HepG2 (cell line): ENCODE data around the gene SEC31B. TPM values are rescaled to one million over a fixed set of nuclear protein-coding genes. Genes with fewer than 3 reads are reported as not detected.

ENCODE experiments used
- ATAC-seq: fragments of 200-7000 bp; cut with Tn5 transposase; 3 replicates; pipeline ENCODE4 v1.9.1; 2020; ENCODE audit warnings: mild to moderate bottlenecking, moderate library complexity
- BruUV-seq: library from RNA; stranded (reverse); fragments of 400-500 nt; replicated peaks from 2 replicates; lab custom pipeline; 2021; lab: Mats Ljungman, UMichigan
- CTCF ChIA-PET: fragments of 300-600 bp; formaldehyde crosslinking; extraction: SDS; loops from one replicate; lab custom pipeline; 2021; ENCODE audit warnings: low total read pairs, inconsistent platforms, low intra/inter-chr PET ratio; lab: Yijun Ruan, JAX
- POLR2A ChIA-PET: fragments of 350-600 bp; sonication (Branson Sonifier 250); formaldehyde crosslinking; loops from one replicate; lab custom pipeline; 2020; ENCODE audit warnings: antibody characterized with exemption, inconsistent platforms; lab: Yijun Ruan, JAX
- DNase-seq: peaks from one replicate; pipeline ENCODE4 v3.0.0-alpha.2; 2015; ENCODE audit warnings: low spot score
- FAIRE-seq: peaks from 3 replicates; lab custom pipeline; 2011; peaks lifted over from hg19 to GRCh38; lab: Jason Lieb, UNC
- H2AFZ ChIP-seq: one replicate; pipeline ENCODE4 v1.6.1; 2011; ENCODE audit warnings: low read length, inconsistent platforms
- H3K27ac ChIP-seq: fragments of 300-600 bp; 3 replicates; pipeline ENCODE4 v1.8.0; 2011; ENCODE audit warnings: mixed run types, mild to moderate bottlenecking, mixed read lengths, low read length, inconsistent platforms; ENCODE audit not compliant: insufficient read depth; ENCODE audit errors: extremely low read length
- H3K27me3 ChIP-seq, 2 experiments: fragments of 200-600 bp in 1 of 2; 2 replicates in 1 of 2; 3 replicates in 1 of 2; pipeline versions ENCODE4 v1.6.0 to v1.8.0; 2011; ENCODE audit warnings: low read length in 2 of 2, mild to moderate bottlenecking in 2 of 2, moderate library complexity in 2 of 2, inconsistent platforms in 1 of 2; ENCODE audit not compliant: insufficient read depth in 2 of 2, control insufficient read depth in 1 of 2
- H3K36me3 ChIP-seq, 2 experiments: fragments of 200-600 bp in 1 of 2; replicated peaks in 1 of 2; 2 replicates in 1 of 2; 3 replicates in 1 of 2; pipeline versions ENCODE4 v1.5.1 to v1.8.0; 2011; ENCODE audit warnings: low read length in 2 of 2, inconsistent platforms in 1 of 2; ENCODE audit not compliant: insufficient read depth in 2 of 2, control insufficient read depth in 1 of 2
- H3K4me1 ChIP-seq: 2 replicates; pipeline ENCODE4 v1.5.1; 2012; ENCODE audit warnings: low read length, inconsistent platforms; ENCODE audit not compliant: insufficient read depth
- H3K4me2 ChIP-seq: 2 replicates; pipeline ENCODE4 v1.6.0; 2011; ENCODE audit warnings: low read depth, low read length, inconsistent platforms
- H3K4me3 ChIP-seq, 3 experiments: fragments of 200-600 bp in 1 of 3; sonication (generic), shearing (Covaris generic) in 1 of 3; replicated peaks in 1 of 3; 2 replicates each; pipeline ENCODE4 v1.5.1; 2011 to 2016; ENCODE audit warnings: low read length in 3 of 3, inconsistent platforms in 2 of 3, low read depth in 2 of 3, mild to moderate bottlenecking in 2 of 3, control low read depth in 1 of 3, mixed read lengths in 1 of 3; ENCODE audit not compliant: insufficient read depth in 1 of 3
- H3K79me2 ChIP-seq: one replicate; pipeline ENCODE4 v1.6.1; 2011; ENCODE audit warnings: low read length, inconsistent platforms; ENCODE audit not compliant: insufficient read depth
- H3K9ac ChIP-seq: 2 replicates; pipeline ENCODE4 v1.6.0; 2011; ENCODE audit warnings: mild to moderate bottlenecking, low read depth, low read length, inconsistent platforms; ENCODE audit not compliant: insufficient read depth
- H3K9me3 ChIP-seq: 2 replicates; pipeline ENCODE4 v1.5.1; 2012; ENCODE audit warnings: mild to moderate bottlenecking, low read length
- H4K20me1 ChIP-seq: 2 replicates; pipeline ENCODE4 v1.6.0; 2011; ENCODE audit warnings: inconsistent platforms, mild to moderate bottlenecking, low read length, moderate library complexity; ENCODE audit not compliant: insufficient read depth
- FOXC1 ChIP-seq: sonication (generic); formaldehyde crosslinking; IDR thresholded peaks from 2 replicates; pipeline ENCODE4 v1.8.0; 2022; ENCODE audit warnings: mild to moderate bottlenecking, missing genetic modification reagents, borderline replicate concordance
- KDM6A ChIP-seq: IDR thresholded peaks from 2 replicates; pipeline ENCODE4 v1.6.1; 2016; ENCODE audit warnings: low read depth
- MEIS1 ChIP-seq: sonication (generic); formaldehyde crosslinking; IDR thresholded peaks from 2 replicates; pipeline ENCODE4 v1.9.0; 2021; ENCODE audit warnings: mild to moderate bottlenecking, missing genetic modification reagents, moderate library complexity, borderline replicate concordance
- RBAK ChIP-seq: sonication (generic); formaldehyde crosslinking; IDR thresholded peaks from 2 replicates; pipeline ENCODE4 v1.5.1; 2020; ENCODE audit warnings: mild to moderate bottlenecking, missing genetic modification reagents
- RERE ChIP-seq: IDR thresholded peaks from 2 replicates; pipeline ENCODE4 v1.6.1; 2016; ENCODE audit warnings: low read depth, missing genetic modification reagents, missing compliant biosample characterization
- SAFB2 ChIP-seq: sonication (generic); formaldehyde crosslinking; IDR thresholded peaks from 2 replicates; pipeline ENCODE4 v1.5.1; 2020; ENCODE audit warnings: missing genetic modification reagents, low read depth, mild to moderate bottlenecking, borderline replicate concordance
- TFDP2 ChIP-seq: sonication (generic); formaldehyde crosslinking; IDR thresholded peaks from 2 replicates; pipeline ENCODE4 v1.4.0; 2020; ENCODE audit warnings: missing genetic modification reagents
- ZNF256 ChIP-seq: sonication (generic); formaldehyde crosslinking; conservative IDR thresholded peaks from 2 replicates; pipeline ENCODE4 v1.4.0; 2020; ENCODE audit warnings: missing genetic modification reagents
- ZNF576 ChIP-seq: sonication (generic); formaldehyde crosslinking; IDR thresholded peaks from 2 replicates; pipeline ENCODE4 v1.4.0; 2020; ENCODE audit warnings: mild to moderate bottlenecking, missing genetic modification reagents
- WGBS: methylation state at CpG from one replicate; pipeline ENCODE4 v1.1.6; 2017; ENCODE audit warnings: low lambda C conversion rate; 5-methylcytosine and 5-hydroxymethylcytosine counted together
- in situ Hi-C: cut with HindIII; loops from 2 replicates; pipeline ENCODE4 v1.10.0; 2017; ENCODE audit warnings: low pct_unique_long_range_greater_than_20kb; ENCODE audit not compliant: extremely low pct_ligation_motif_present
- intact Hi-C: fragments of 100-400 bp; cut with micrococcal nuclease; formaldehyde crosslinking; loops from one replicate; pipeline ENCODE4 v1.10.0; 2022; ENCODE audit not compliant: unreplicated experiment
- polyA plus RNA-seq, 8 experiments: library from polyadenylated mRNA; depleted of rRNA in 3 of 8; stranded (reverse) in 7 of 8; unstranded in 1 of 8; fragments of >200 nt; fragmentation: Illumina TruSeq in 4 of 8; extraction: Trizol in 4 of 8; gene quantifications; 2 replicates each; pipeline versions ENCODE4 v1.2.1 to v1.2.3, GENCODE V29; 2011 to 2016; ENCODE audit warnings: low read depth in 4 of 8, missing spikeins in 1 of 8, mixed read lengths in 1 of 8; ENCODE audit not compliant: insufficient read depth in 1 of 8
- total RNA-seq, 5 experiments: library from RNA; depleted of rRNA; stranded (reverse); fragments of >200 nt; fragmentation: Illumina TruSeq; extraction: Trizol; gene quantifications; 2 replicates each; pipeline ENCODE4 v1.2.3, GENCODE V29; 2016; ENCODE audit warnings: low read depth in 1 of 5
- TF ChIP-seq, protein P1 (sequence below), 2 experiments: sonication (generic) in 1 of 2; formaldehyde crosslinking in 1 of 2; IDR thresholded peaks; 2 replicates each; pipeline versions ENCODE4 v1.5.1 to v1.6.1; 2011 to 2020; ENCODE audit warnings: borderline replicate concordance in 1 of 2, low read depth in 1 of 2, low read length in 1 of 2, mild to moderate bottlenecking in 1 of 2, missing genetic modification reagents in 1 of 2, moderate library complexity in 1 of 2
- TF ChIP-seq, protein P2 (sequence below): sonication (generic); formaldehyde crosslinking; IDR thresholded peaks from 2 replicates; pipeline ENCODE4 v1.5.0; 2020; ENCODE audit warnings: missing genetic modification reagents

The SEC31B gene
- total and polyA plus RNA-seq, 2 of the 13 experiments (the other 11 are each of a cell fraction or from before 2014, with no cell fraction given), result 2.0 to 8.3 TPM

DNA sequence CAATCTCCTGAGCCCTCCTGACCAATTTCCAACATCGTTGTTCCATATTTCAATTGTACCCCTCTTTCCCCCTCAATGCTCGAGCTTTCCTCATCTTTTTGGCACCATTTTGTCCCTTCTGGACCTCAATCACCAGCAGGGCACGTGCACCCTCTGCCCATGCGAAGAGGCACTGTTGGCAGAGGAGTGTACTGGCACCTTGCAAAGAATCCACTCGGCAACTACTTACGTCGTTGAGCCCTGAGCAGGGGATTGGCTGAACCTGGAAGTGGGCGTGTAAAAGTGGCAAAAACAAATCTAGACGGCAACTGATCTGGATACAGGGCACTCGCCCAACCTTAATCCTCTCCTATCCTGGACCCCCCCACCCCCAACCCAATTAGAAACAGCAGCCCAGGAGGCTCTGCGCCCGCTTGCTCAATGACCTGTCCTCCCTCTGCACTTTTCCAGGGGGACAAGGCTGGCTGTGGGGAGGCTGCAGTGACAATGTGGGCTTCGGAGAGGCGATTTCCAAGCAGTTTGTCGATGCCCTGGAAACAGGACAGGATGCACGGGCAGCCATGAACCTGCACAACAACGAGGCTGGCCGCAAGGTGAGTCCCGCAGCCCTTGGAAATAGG lies 38.1 kb downstream of the SEC31B start:
- H3K9me3 ChIP-seq, result no peaks in the 10 kb centered on the region
- no peak overlapping the region for H2AFZ ChIP-seq
- no peaks in the 10 kb centered on the region for H3K36me3 ChIP-seq
- in situ Hi-C loops, result no loop called here
- peak overlapping the region; percentile 45 to 77 (median 58) for H3K4me3 ChIP-seq
- H4K20me1 ChIP-seq, result no peaks in the 10 kb centered on the region
- no peak overlapping the region for H3K27ac ChIP-seq
- ChIA-PET POLR2A (interaction anchor here (1.0 to 1.3 kb wide), 2 partner anchors 37 to 140 kb away, joined by 4 to 5 read pairs; no protein-coding TSS in a partner anchor), CTCF (interaction anchor here (1.4 kb wide), 1 partner anchor 47 kb away, joined by 4 read pairs; no protein-coding TSS in a partner anchor)
- ATAC-seq, result peak; percentile 95
- BruUV-seq, result no TSS peak
- peaks cover 10% of the 10 kb centered on the region; the same call in 1 of the 2 replicates for H3K4me1 ChIP-seq
- H3K4me2 ChIP-seq, result peak overlapping the region; percentile 98
- WGBS, result 2% methylated on average over 10 of the region's 19 CpGs
- no peak overlapping the region for H3K9ac ChIP-seq
- intact Hi-C loops, result loop anchor here (5.0 kb wide), 1 partner anchor 36 kb away; the partner anchor contains the start of gene SEC31B
- no peaks in the 10 kb centered on the region for H3K79me2 ChIP-seq
- peak; percentile 81 for DNase-seq
- peak; percentile 96 for FAIRE-seq
- H3K27me3 ChIP-seq, result peaks cover 2 to 14% of the 10 kb centered on the region in 2 experiments; a peak in 3 of 5 replicates
- TF ChIP-seq KDM6A, result no peak
- TF ChIP-seq ZNF256 (CRISPR knock-in tag), result no peak
- peak; percentile 31; the same call in 1 of the 2 replicates for TF ChIP-seq TFDP2 (CRISPR knock-in tag)
- TF ChIP-seq SAFB2 (CRISPR knock-in tag), result no peak
- TF ChIP-seq, protein P1, sequence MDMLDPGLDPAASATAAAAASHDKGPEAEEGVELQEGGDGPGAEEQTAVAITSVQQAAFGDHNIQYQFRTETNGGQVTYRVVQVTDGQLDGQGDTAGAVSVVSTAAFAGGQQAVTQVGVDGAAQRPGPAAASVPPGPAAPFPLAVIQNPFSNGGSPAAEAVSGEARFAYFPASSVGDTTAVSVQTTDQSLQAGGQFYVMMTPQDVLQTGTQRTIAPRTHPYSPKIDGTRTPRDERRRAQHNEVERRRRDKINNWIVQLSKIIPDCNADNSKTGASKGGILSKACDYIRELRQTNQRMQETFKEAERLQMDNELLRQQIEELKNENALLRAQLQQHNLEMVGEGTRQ (IDR thresholded peaks at IDR 0.05; ENCODE audit: low read depth, low read length), result no peak
- TF ChIP-seq, protein P1 (CRISPR knock-in tag; IDR thresholded peaks at IDR 0.05; ENCODE audit: borderline replicate concordance), result no peak
- TF ChIP-seq, protein P2, sequence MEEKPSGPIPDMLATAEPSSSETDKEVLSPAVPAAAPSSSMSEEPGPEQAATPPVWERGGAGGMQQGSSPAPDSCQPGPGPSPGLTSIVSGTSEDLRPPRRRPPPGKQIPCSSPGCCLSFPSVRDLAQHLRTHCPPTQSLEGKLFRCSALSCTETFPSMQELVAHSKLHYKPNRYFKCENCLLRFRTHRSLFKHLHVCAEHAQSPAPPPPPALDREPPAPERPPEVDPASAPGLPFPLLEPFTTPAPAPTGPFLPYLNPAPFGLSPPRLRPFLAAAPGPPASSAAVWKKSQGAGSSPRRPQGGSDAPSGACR, result no peak
- no peak for TF ChIP-seq RBAK (CRISPR knock-in tag)
- 0 out of 2 replicates have a peak, but pooled peaks have one; percentile 2 for TF ChIP-seq MEIS1 (CRISPR knock-in tag)
- TF ChIP-seq ZNF576 (CRISPR knock-in tag), result no peak
- TF ChIP-seq RERE (CRISPR knock-in tag), result no peak
- TF ChIP-seq FOXC1 (CRISPR knock-in tag), result 0 out of 2 replicates have a peak, but pooled peaks have one; percentile 48
